OCI-LY3 (cell line): ENCODE results near the gene MDM4.
A peak's percentile ranks its signal among the peaks of the same experiment; 100 is the strongest.

Source experiments
- CTCF ChIP-seq: fragments of 200-600, 300-600 bp; sonication (generic); IDR thresholded peaks from 2 replicates; pipeline ENCODE4 v1.5.1; 2014; ENCODE audit warnings: antibody characterized with exemption, low read length, low read depth
- EZH2phosphoT487 ChIP-seq: fragments of 200-600 bp; shearing (Covaris generic); IDR thresholded peaks from 2 replicates; pipeline ENCODE4 v1.6.1; 2018; ENCODE audit warnings: antibody characterized with exemption, mixed run types, low read depth

DNA sequence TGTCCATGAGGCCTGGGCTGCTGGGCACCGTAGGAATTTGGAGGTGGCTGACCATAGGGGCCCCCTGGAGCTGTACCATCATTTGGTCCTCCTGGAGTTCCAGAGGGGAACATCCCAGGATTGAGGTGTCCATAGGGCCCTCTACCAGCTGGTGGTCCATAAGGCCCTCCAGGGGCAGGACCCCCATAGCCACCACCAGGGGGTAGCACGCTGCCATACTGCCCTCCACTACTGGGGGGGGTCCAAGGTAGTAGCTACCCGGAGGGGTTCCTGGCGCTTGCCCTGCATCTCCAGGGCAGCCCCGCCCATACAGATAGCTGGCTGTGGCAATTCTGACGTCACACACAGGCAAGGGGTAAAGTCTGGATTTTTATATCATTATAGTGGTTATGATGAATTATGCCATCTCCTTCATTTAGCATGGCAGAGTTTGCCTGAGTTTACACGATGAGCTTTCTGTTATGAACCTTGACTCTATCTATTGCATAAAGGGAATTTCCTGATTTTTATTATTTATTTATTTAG is 13.2 kb downstream of the MDM4 start:
- peak; percentile 22; the same call in 1 of the 2 replicates for TF ChIP-seq CTCF
- no peak for TF ChIP-seq EZH2phosphoT487
